ENCODE data around the gene ARHGAP23. TPM values are rescaled to one million over a fixed set of nuclear protein-coding genes. Genes with fewer than 3 reads are reported as not detected.

ARHGAP23 gene
- total RNA-seq, 2 donors from 2014 or later: 9.4 to 18.0 TPM

DNA sequence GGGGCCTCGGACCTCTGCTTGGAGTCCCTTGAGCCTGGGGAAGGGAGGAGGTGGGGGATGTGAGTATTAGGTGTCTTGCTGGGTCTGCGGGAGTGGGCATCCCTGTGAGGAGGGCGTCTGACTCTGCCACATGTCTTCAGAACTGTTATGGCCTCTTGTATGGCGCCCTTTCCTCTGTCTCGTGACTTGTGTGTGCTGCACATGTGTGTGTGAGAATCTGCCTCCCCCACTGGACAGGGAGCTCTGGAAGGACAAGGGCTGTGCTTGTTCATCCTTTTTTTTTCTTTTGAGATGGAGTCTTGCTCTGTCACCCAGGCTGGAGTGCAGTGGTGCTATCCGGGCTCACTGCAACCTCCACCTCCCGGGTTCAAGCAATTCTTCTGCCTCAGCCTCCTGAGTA lies 33.4 kb downstream of the ARHGAP23 start:
- TF ChIP-seq, protein P1, sequence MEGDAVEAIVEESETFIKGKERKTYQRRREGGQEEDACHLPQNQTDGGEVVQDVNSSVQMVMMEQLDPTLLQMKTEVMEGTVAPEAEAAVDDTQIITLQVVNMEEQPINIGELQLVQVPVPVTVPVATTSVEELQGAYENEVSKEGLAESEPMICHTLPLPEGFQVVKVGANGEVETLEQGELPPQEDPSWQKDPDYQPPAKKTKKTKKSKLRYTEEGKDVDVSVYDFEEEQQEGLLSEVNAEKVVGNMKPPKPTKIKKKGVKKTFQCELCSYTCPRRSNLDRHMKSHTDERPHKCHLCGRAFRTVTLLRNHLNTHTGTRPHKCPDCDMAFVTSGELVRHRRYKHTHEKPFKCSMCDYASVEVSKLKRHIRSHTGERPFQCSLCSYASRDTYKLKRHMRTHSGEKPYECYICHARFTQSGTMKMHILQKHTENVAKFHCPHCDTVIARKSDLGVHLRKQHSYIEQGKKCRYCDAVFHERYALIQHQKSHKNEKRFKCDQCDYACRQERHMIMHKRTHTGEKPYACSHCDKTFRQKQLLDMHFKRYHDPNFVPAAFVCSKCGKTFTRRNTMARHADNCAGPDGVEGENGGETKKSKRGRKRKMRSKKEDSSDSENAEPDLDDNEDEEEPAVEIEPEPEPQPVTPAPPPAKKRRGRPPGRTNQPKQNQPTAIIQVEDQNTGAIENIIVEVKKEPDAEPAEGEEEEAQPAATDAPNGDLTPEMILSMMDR (conservative IDR thresholded peaks at IDR 0.05): no peak
- Histone ChIP-seq H3K9ac (ENCODE audit: extremely low read depth, low read length, poor library complexity, severe bottlenecking) (no peak overlapping the region), H3K36me3 (ENCODE audit: control insufficient read depth, insufficient read depth, low read length) (peaks cover 3% of the 10 kb centered on the region), H3K27ac (ENCODE audit: low read depth, low read length) (no peak overlapping the region), H3K9me3 (ENCODE audit: control insufficient read depth, low read length) (no peaks in the 10 kb centered on the region), H3K27me3 (ENCODE audit: control insufficient read depth, insufficient read depth, low read length, poor library complexity, severe bottlenecking) (no peaks in the 10 kb centered on the region), H3K4me1 (ENCODE audit: control insufficient read depth, insufficient read depth, low read length) (peaks cover 5% of the 10 kb centered on the region), H3K4me3 (ENCODE audit: low read length) (no peak overlapping the region)
- H3K9me3 Mint-ChIP-seq: no peaks in the 10 kb centered on the region
- DNase-seq: no peak
- H3K27me3 Mint-ChIP-seq (ENCODE audit: insufficient read depth): peaks cover 2% of the 10 kb centered on the region
- no peak overlapping the region for H3K4me3 Mint-ChIP-seq
- peaks cover 6% of the 10 kb centered on the region for H3K36me3 Mint-ChIP-seq (ENCODE audit: low read depth)
- WGBS, 2 experiments (ENCODE audit: insufficient coverage in 1 of 2, insufficient read length in 1 of 2): 87 to 94% methylated on average over 3 to 7 of the region's 7 CpGs
- peaks cover 15% of the 10 kb centered on the region for H3K4me1 Mint-ChIP-seq
- H3K27ac Mint-ChIP-seq: no peak overlapping the region

DNA sequence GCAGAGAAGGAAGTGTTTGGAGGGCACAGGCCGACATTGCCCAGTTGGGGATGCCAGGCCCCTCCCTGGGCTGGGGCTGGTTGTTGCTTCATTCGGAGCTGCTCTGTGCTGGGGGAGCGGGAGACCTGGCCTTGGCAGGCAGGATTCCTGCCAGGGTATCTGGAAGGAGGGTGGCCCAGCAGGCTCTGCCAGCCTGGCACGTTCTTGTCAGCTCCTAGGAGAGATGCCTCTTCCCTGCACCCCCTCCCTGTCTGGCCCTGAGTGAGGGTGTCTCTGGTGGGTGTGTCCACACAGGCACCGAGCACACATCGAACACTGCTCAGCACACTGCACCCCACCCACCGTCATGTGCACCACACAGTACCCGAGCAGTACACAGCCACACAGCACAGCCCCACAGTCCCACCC lies 35.2 kb downstream of the ARHGAP23 start:
- Mint-ChIP-seq H3K36me3 (ENCODE audit: low read depth) (peaks cover 14% of the 10 kb centered on the region), H3K4me1 (peaks cover 15% of the 10 kb centered on the region), H3K27me3 (ENCODE audit: insufficient read depth) (no peaks in the 10 kb centered on the region), H3K4me3 (no peak overlapping the region), H3K27ac (no peak overlapping the region), H3K9me3 (no peaks in the 10 kb centered on the region)
- no peaks in the 10 kb centered on the region for H3K27me3 ChIP-seq (ENCODE audit: control insufficient read depth, insufficient read depth, low read length, poor library complexity, severe bottlenecking)
- no peak overlapping the region for H3K9ac ChIP-seq (ENCODE audit: extremely low read depth, low read length, poor library complexity, severe bottlenecking)
- no peak for DNase-seq
- peaks cover 5% of the 10 kb centered on the region for H3K4me1 ChIP-seq (ENCODE audit: control insufficient read depth, insufficient read depth, low read length)
- WGBS, 2 experiments (ENCODE audit: insufficient coverage in 1 of 2, insufficient read length in 1 of 2): 90 to 94% methylated on average over 4 to 8 of the region's 8 CpGs
- no peak overlapping the region for H3K27ac ChIP-seq (ENCODE audit: low read depth, low read length)
- no peaks in the 10 kb centered on the region for H3K9me3 ChIP-seq (ENCODE audit: control insufficient read depth, low read length)
- H3K36me3 ChIP-seq (ENCODE audit: control insufficient read depth, insufficient read depth, low read length): peaks cover 3% of the 10 kb centered on the region
- TF ChIP-seq, protein P1 (conservative IDR thresholded peaks at IDR 0.05): no peak
- no peak overlapping the region for H3K4me3 ChIP-seq (ENCODE audit: low read length)

DNA sequence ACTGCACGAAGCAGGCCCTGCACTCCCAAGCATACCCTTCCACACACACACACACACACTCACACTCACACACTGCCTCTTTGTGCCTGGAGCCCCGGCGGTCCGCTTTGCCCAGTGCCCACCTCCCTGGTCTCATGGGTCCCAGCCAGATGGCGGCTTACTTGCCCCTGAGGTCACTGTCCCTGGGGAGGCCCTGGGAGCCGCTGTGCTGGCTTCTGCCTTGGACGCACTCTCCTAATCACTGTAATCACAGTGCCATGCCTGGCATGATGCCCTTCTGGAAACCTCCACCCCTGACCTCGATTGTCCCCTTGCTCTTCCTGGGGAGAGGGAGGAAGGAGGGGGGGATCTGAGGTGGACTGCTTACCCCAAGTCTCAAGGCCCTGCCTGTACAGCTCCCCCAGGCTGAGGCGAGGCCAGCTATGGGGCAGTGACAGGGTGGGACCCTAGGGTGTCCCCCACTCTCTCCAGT lies 36.0 kb downstream of the ARHGAP23 start:
- no peak for DNase-seq
- 80 to 93% methylated on average over 2 to 9 of the region's 9 CpGs for WGBS, 2 experiments (ENCODE audit: insufficient coverage in 1 of 2, insufficient read length in 1 of 2)
- Mint-ChIP-seq H3K27ac (no peak overlapping the region), H3K27me3 (ENCODE audit: insufficient read depth) (no peaks in the 10 kb centered on the region), H3K36me3 (ENCODE audit: low read depth) (peaks cover 14% of the 10 kb centered on the region), H3K4me1 (peaks cover 15% of the 10 kb centered on the region), H3K4me3 (no peak overlapping the region), H3K9me3 (no peaks in the 10 kb centered on the region)
- TF ChIP-seq, protein P1 (conservative IDR thresholded peaks at IDR 0.05): no peak
- Histone ChIP-seq H3K27ac (ENCODE audit: low read depth, low read length) (peak overlapping the region; percentile 38), H3K4me3 (ENCODE audit: low read length) (no peak overlapping the region), H3K9me3 (ENCODE audit: control insufficient read depth, low read length) (no peaks in the 10 kb centered on the region), H3K27me3 (ENCODE audit: control insufficient read depth, insufficient read depth, low read length, poor library complexity, severe bottlenecking) (no peaks in the 10 kb centered on the region), H3K4me1 (ENCODE audit: control insufficient read depth, insufficient read depth, low read length) (peaks cover 5% of the 10 kb centered on the region), H3K9ac (ENCODE audit: extremely low read depth, low read length, poor library complexity, severe bottlenecking) (no peak overlapping the region), H3K36me3 (ENCODE audit: control insufficient read depth, insufficient read depth, low read length) (peaks cover 3% of the 10 kb centered on the region)

Data from endodermal cell (in vitro differentiated cells).